ENCODE measurements around the gene DDB1. TPM values are rescaled to one million over a fixed set of nuclear protein-coding genes. Genes with fewer than 3 reads are reported as not detected.

Gene DDB1
- total RNA-seq, 1 donor from 2014 or later = 218 TPM

GRCh38 chr11:61340979-61341378 is 8.1 kb upstream of the DDB1 start:
- DNase-seq (no peak), ATAC-seq (ENCODE audit: low read depth) (no peak)
- Mint-ChIP-seq H3K27me3 (no peaks in the 10 kb centered on the region), H3K36me3 (ENCODE audit: low read depth) (peaks cover 32% of the 10 kb centered on the region), H3K4me1 (peaks cover 32% of the 10 kb centered on the region), H3K4me3 (no peak overlapping the region), H3K9me3 (no peaks in the 10 kb centered on the region), H3K27ac (no peak overlapping the region)
- CTCF ChIA-PET = interaction anchor here (10.1 kb wide), 1 partner anchor 46 kb away, joined by 561 read pairs; the partner anchor contains the start of gene TMEM216
- TF ChIP-seq CTCF (IDR thresholded peaks at IDR 0.05) = no peak
- intact Hi-C loops (cut with micrococcal nuclease) = no loop called here
- POLR2A ChIA-PET = interaction anchor here (1.0 to 10.1 kb wide), 3 partner anchors 16 to 51 kb away, joined by 3 to 224 read pairs (median 4); partner anchors contain the start of genes CYB561A3, TMEM138 and TMEM216

- intact Hi-C loops (cut with micrococcal nuclease) = no loop called here
- no peak overlapping the region for H3K4me3 Mint-ChIP-seq
Observed at GRCh38 chr11:61339490-61339878, 6.6 kb upstream of the DDB1 start.

GRCh38 chr11:61338783-61339489 is 6.0 kb upstream of the DDB1 start:
- no peak overlapping the region for H3K4me3 Mint-ChIP-seq
- ChIA-PET CTCF (interaction anchor here (0.6 to 10.1 kb wide), 6 partner anchors 9 to 450 kb away, joined by 3 to 561 read pairs (median 17); partner anchors contain the start of genes CYB561A3, TMEM138 and TMEM216), POLR2A (interaction anchor here (1.8 to 10.1 kb wide), 3 partner anchors 17 to 47 kb away, joined by 12 to 224 read pairs (median 13); partner anchors contain the start of genes CYB561A3 and TMEM138)
- no peak for TF ChIP-seq CTCF (IDR thresholded peaks at IDR 0.05)
- ATAC-seq (ENCODE audit: low read depth) (no peak), DNase-seq (no peak)
- H3K9me3 Mint-ChIP-seq = no peaks in the 10 kb centered on the region
- intact Hi-C loops (cut with micrococcal nuclease) = no loop called here
- H3K27me3 Mint-ChIP-seq = no peaks in the 10 kb centered on the region
- peaks cover 34% of the 10 kb centered on the region for H3K4me1 Mint-ChIP-seq
- H3K36me3 Mint-ChIP-seq (ENCODE audit: low read depth) = peaks cover 25% of the 10 kb centered on the region
- no peak overlapping the region for H3K27ac Mint-ChIP-seq

More at GRCh38 chr11:61339490-61339878, 6.6 kb upstream of the DDB1 start:
- ChIA-PET POLR2A (interaction anchor here (1.8 to 10.1 kb wide), 3 partner anchors 17 to 46 kb away, joined by 12 to 224 read pairs (median 13); partner anchors contain the start of genes CYB561A3 and TMEM138), CTCF (interaction anchor here (0.6 to 10.1 kb wide), 3 partner anchors 23 to 450 kb away, joined by 3 to 561 read pairs (median 126); partner anchors contain the start of genes CYB561A3, TMEM138 and TMEM216)
- H3K36me3 Mint-ChIP-seq (ENCODE audit: low read depth) = peaks cover 25% of the 10 kb centered on the region
- H3K9me3 Mint-ChIP-seq = no peaks in the 10 kb centered on the region
- peaks cover 32% of the 10 kb centered on the region for H3K4me1 Mint-ChIP-seq
- no peak overlapping the region for H3K27ac Mint-ChIP-seq
- H3K27me3 Mint-ChIP-seq = no peaks in the 10 kb centered on the region
- TF ChIP-seq CTCF (IDR thresholded peaks at IDR 0.05) = no peak
- ATAC-seq (ENCODE audit: low read depth) (no peak), DNase-seq (no peak)

GRCh38 chr11:61337706-61338470 is 5.0 kb upstream of the DDB1 start:
- Mint-ChIP-seq H3K4me1 (peaks cover 42% of the 10 kb centered on the region), H3K4me3 (no peak overlapping the region), H3K36me3 (ENCODE audit: low read depth) (peaks cover 26% of the 10 kb centered on the region), H3K27me3 (no peaks in the 10 kb centered on the region), H3K27ac (no peak overlapping the region), H3K9me3 (no peaks in the 10 kb centered on the region)
- DNase-seq = no peak
- no peak for ATAC-seq (ENCODE audit: low read depth)
- intact Hi-C loops (cut with micrococcal nuclease) = loop anchor here (2.0 kb wide), 1 partner anchor 55 kb away; the partner anchor contains the start of gene TMEM216
- CTCF ChIA-PET = interaction anchor here (1.1 to 10.1 kb wide), 5 partner anchors 10 to 97 kb away, joined by 3 to 561 read pairs (median 29); partner anchors contain the start of genes CYB561A3, TMEM138 and TMEM216
- TF ChIP-seq CTCF (IDR thresholded peaks at IDR 0.05) = no peak
- POLR2A ChIA-PET = interaction anchor here (1.8 to 10.1 kb wide), 3 partner anchors 18 to 48 kb away, joined by 12 to 224 read pairs (median 13); partner anchors contain the start of genes CYB561A3 and TMEM138

Data from activated B cell treated with CpG ODN at 0.5 μM for 24 hours (primary cell).